ENCODE data around the gene AKT1. TPM values are rescaled to one million over a fixed set of nuclear protein-coding genes. Genes with fewer than 3 reads are reported as not detected.
A peak's percentile ranks its signal among the peaks of the same experiment; 100 is the strongest.

AKT1 gene
- total RNA-seq, 1 donor from 2014 or later, result 144 TPM

GRCh38 chr14:104788161-104788818 lies 7.3 kb downstream of the AKT1 start:
- no peak for DNase-seq
- Histone ChIP-seq H3K9me3 (replicated peaks) (no peaks in the 10 kb centered on the region), H3K4me3 (no peak overlapping the region), H3K27ac (replicated peaks) (peak overlapping the region; percentile 22), H3K4me1 (peaks cover 80% of the 10 kb centered on the region), H3K36me3 (peaks cover 43% of the 10 kb centered on the region), H3K27me3 (ENCODE audit: low read depth) (no peaks in the 10 kb centered on the region)
- TF ChIP-seq CTCF (IDR thresholded peaks at IDR 0.05; ENCODE audit: borderline replicate concordance), result no peak
- intact Hi-C loops (cut with micrococcal nuclease), result no loop called here

- Histone ChIP-seq H3K27me3 (ENCODE audit: low read depth) (no peaks in the 10 kb centered on the region), H3K36me3 (peaks cover 43% of the 10 kb centered on the region), H3K27ac (replicated peaks) (peak overlapping the region; percentile 22), H3K4me1 (peaks cover 74% of the 10 kb centered on the region), H3K4me3 (no peak overlapping the region), H3K9me3 (replicated peaks) (no peaks in the 10 kb centered on the region)
- no peak for TF ChIP-seq CTCF (IDR thresholded peaks at IDR 0.05; ENCODE audit: borderline replicate concordance)
- intact Hi-C loops (cut with micrococcal nuclease), result no loop called here
- peak; percentile 53 for DNase-seq
Observed at GRCh38 chr14:104787736-104788135, 7.8 kb downstream of the AKT1 start.

- H3K27ac ChIP-seq (replicated peaks), result peak overlapping the region; percentile 27
- H3K4me1 ChIP-seq, result peaks cover 67% of the 10 kb centered on the region
- no peak for TF ChIP-seq CTCF (IDR thresholded peaks at IDR 0.05; ENCODE audit: borderline replicate concordance)
- no peaks in the 10 kb centered on the region for H3K27me3 ChIP-seq (ENCODE audit: low read depth)
- H3K9me3 ChIP-seq (replicated peaks), result no peaks in the 10 kb centered on the region
- no peak for DNase-seq
- no peak overlapping the region for H3K4me3 ChIP-seq
- peaks cover 40% of the 10 kb centered on the region for H3K36me3 ChIP-seq
- intact Hi-C loops (cut with micrococcal nuclease), result no loop called here
Observed at GRCh38 chr14:104786726-104787675, 8.5 kb downstream of the AKT1 start.

GRCh38 chr14:104786091-104786586 lies 9.4 kb downstream of the AKT1 start:
- intact Hi-C loops (cut with micrococcal nuclease), result no loop called here
- peaks cover 31% of the 10 kb centered on the region for H3K36me3 ChIP-seq
- H3K27ac ChIP-seq (replicated peaks), result no peak overlapping the region
- no peaks in the 10 kb centered on the region for H3K27me3 ChIP-seq (ENCODE audit: low read depth)
- no peak for TF ChIP-seq CTCF (IDR thresholded peaks at IDR 0.05; ENCODE audit: borderline replicate concordance)
- no peak overlapping the region for H3K4me3 ChIP-seq
- H3K9me3 ChIP-seq (replicated peaks), result no peaks in the 10 kb centered on the region
- DNase-seq, result no peak
- peaks cover 58% of the 10 kb centered on the region for H3K4me1 ChIP-seq

GRCh38 chr14:104785708-104786080 lies 9.9 kb downstream of the AKT1 start:
- no peak for TF ChIP-seq CTCF (IDR thresholded peaks at IDR 0.05; ENCODE audit: borderline replicate concordance)
- H3K4me1 ChIP-seq, result peaks cover 54% of the 10 kb centered on the region
- intact Hi-C loops (cut with micrococcal nuclease), result no loop called here

More at GRCh38 chr14:104785708-104786080, 9.9 kb downstream of the AKT1 start:
- H3K27me3 ChIP-seq (ENCODE audit: low read depth), result no peaks in the 10 kb centered on the region
- H3K36me3 ChIP-seq, result peaks cover 27% of the 10 kb centered on the region
- H3K9me3 ChIP-seq (replicated peaks), result no peaks in the 10 kb centered on the region
- no peak overlapping the region for H3K27ac ChIP-seq (replicated peaks)
- DNase-seq, result no peak
- no peak overlapping the region for H3K4me3 ChIP-seq

All from left ventricle myocardium inferior (tissue), 1 donor.